Breast epithelium (tissue), 3 donors: Measurements from ENCODE around the gene EFCAB14.

Source experiments
- POLR2A ChIP-seq: fragments of 450-650 bp; IDR thresholded peaks from one replicate; pipeline ENCODE4 v1.6.1; 2016; ENCODE audit warnings: antibody characterized with exemption, mild to moderate bottlenecking, moderate library complexity
- POLR2AphosphoS5 ChIP-seq, 3 donors: sonication (generic); formaldehyde crosslinking; IDR thresholded peaks; one replicate each; pipeline ENCODE4 v1.6.1; 2017; ENCODE audit warnings: antibody characterized with exemption in 3 of 3

- TF ChIP-seq POLR2AphosphoS5 (IDR thresholded peaks at IDR 0.05) (no peak), POLR2A (no peak)
Measured at GRCh38 chr1:46684670-46685069, 34.2 kb downstream of the EFCAB14 start.
